LoVo (cell line): ENCODE measurements around the gene RARB.

ENCODE experiments used
- DNase-seq: peaks from one replicate; pipeline ENCODE4 v3.0.0-alpha.2; 2016; ENCODE audit warnings: low spot score

RARB gene

GRCh38 chr3:25554376-25554775 lies 126.3 kb downstream of the RARB start:
- DNase-seq: no peak

- DNase-seq: no peak
Measured at GRCh38 chr3:25555695-25556437, 127.8 kb downstream of the RARB start.

- DNase-seq: no peak
Measured at GRCh38 chr3:25556447-25556846, 128.4 kb downstream of the RARB start.

GRCh38 chr3:25557694-25558093 lies 129.6 kb downstream of the RARB start:
- no peak for DNase-seq

- DNase-seq: no peak
Measured at GRCh38 chr3:25558121-25558520, 130.1 kb downstream of the RARB start.

GRCh38 chr3:25558796-25559195 lies 130.7 kb downstream of the RARB start:
- no peak for DNase-seq

- DNase-seq: no peak
Measured at GRCh38 chr3:25563601-25564000, 135.5 kb downstream of the RARB start.

GRCh38 chr3:25564075-25564474 lies 136.0 kb downstream of the RARB start:
- DNase-seq: no peak

GRCh38 chr3:25565807-25566206 lies 137.7 kb downstream of the RARB start:
- no peak for DNase-seq

- no peak for DNase-seq
Measured at GRCh38 chr3:25566358-25566920, 138.4 kb downstream of the RARB start.

- DNase-seq: no peak
Measured at GRCh38 chr3:25567388-25567787, 139.3 kb downstream of the RARB start.

- DNase-seq: no peak
Measured at GRCh38 chr3:25567806-25568524, 139.9 kb downstream of the RARB start.

GRCh38 chr3:25568525-25569078 lies 140.5 kb downstream of the RARB start:
- DNase-seq: no peak

- no peak for DNase-seq
Measured at GRCh38 chr3:25571285-25571684, 143.2 kb downstream of the RARB start.

GRCh38 chr3:25572336-25572735 lies 144.3 kb downstream of the RARB start:
- no peak for DNase-seq

- DNase-seq: no peak
Measured at GRCh38 chr3:25572919-25573385, 144.9 kb downstream of the RARB start.

- no peak for DNase-seq
Measured at GRCh38 chr3:25573386-25574171, 145.5 kb downstream of the RARB start.

GRCh38 chr3:25574172-25574765 lies 146.2 kb downstream of the RARB start:
- no peak for DNase-seq

GRCh38 chr3:25575001-25575400 lies 146.9 kb downstream of the RARB start:
- DNase-seq: no peak

- DNase-seq: no peak
Measured at GRCh38 chr3:25576146-25576545, 148.1 kb downstream of the RARB start.

GRCh38 chr3:25576831-25577454 lies 148.9 kb downstream of the RARB start:
- no peak for DNase-seq
